HG03460 (cell line): Measurements from ENCODE around the gene RNPEPL1.
"Not testable (repeated sequence)": the region's sequence is repeated elsewhere in the genome, so short reads cannot be mapped to it uniquely, and the experiment has no call there.

ENCODE experiments used
- ATAC-seq: cut with Tn5 transposase; IDR thresholded peaks from one replicate; pipeline ENCODE4 v1.9.1; 2021; ENCODE audit not compliant: unreplicated experiment

The RNPEPL1 gene

GRCh38 chr2:240567872-240568677, at the start of gene RNPEPL1:
TSS of gene RNPEPL1 (plus strand) at chr2:240568484. CDS start at chr2:240568587, 103 bp downstream.
- ATAC-seq = no peak

- no peak for ATAC-seq
These were observed 49.3 kb upstream of the RNPEPL1 start for GRCh38 chr2:240518981-240519380.

DNA sequence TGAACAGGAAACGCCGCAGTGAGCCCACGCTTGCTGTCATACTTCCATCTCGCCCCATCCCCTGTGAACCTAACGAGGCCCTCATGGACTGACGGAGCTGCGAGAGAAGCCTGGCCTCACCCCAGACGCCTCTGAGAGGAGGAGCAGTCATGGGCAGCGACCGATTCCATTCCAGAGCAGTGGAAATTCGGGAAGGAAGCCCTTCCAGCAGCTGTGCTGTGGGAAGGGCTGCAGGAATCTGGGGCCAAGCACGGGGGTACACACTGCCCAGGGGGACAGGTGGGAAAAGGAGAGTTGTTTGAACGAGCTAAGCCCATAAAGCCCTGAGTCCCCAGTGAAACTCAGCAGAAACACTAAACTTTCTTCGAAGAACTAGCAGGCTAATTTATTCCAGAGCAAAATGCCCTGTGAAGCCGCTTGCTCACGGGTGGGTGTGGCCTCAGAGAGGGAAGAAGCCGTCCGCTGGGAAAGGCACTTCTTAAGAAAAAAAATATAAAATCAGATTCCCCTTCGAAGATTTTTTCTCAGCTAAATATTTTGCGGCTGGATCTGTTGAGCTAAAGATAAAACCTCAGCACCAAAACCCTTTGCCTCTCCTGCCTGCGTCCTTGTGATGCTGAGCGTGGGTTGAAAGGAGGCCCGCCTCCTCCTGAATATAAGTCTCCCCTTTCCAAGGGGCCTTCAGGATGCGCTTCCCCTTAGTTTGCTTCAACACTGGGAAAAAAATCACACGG, 48.7 kb upstream of the RNPEPL1 start:
- no peak for ATAC-seq

GRCh38 chr2:240520130-240520973, 47.9 kb upstream of the RNPEPL1 start:
- ATAC-seq = no peak

- no peak for ATAC-seq
These were observed 47.3 kb upstream of the RNPEPL1 start for GRCh38 chr2:240520974-240521350.

GRCh38 chr2:240521885-240522284, 46.4 kb upstream of the RNPEPL1 start:
- not testable (repeated sequence) for ATAC-seq

- no peak for ATAC-seq
These were observed 45.9 kb upstream of the RNPEPL1 start for GRCh38 chr2:240522406-240522805.

- no peak for ATAC-seq
These were observed 44.6 kb upstream of the RNPEPL1 start for GRCh38 chr2:240523451-240524281.

- no peak for ATAC-seq
These were observed 43.1 kb upstream of the RNPEPL1 start for GRCh38 chr2:240524963-240525718.

GRCh38 chr2:240525802-240526201, 42.5 kb upstream of the RNPEPL1 start:
- no peak for ATAC-seq

DNA sequence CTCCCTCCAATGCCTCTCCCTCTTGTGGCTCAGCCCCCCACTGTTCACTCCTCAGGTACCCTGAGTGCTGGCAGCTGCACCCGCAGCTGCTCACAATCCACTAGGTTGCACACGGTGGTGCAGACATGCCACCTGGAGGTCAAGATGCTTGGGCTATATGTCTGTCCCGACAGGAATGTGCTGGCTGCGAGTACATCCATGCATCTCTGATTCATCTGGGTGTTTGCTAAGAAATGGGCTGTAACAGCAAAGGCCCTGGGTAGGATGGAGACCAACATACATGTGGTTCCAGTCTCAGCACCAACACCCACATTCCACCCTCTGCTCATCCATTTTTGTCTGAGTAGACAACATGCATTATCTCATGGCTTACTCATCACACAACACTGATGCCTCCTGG, 41.8 kb upstream of the RNPEPL1 start:
- ATAC-seq = no peak

DNA sequence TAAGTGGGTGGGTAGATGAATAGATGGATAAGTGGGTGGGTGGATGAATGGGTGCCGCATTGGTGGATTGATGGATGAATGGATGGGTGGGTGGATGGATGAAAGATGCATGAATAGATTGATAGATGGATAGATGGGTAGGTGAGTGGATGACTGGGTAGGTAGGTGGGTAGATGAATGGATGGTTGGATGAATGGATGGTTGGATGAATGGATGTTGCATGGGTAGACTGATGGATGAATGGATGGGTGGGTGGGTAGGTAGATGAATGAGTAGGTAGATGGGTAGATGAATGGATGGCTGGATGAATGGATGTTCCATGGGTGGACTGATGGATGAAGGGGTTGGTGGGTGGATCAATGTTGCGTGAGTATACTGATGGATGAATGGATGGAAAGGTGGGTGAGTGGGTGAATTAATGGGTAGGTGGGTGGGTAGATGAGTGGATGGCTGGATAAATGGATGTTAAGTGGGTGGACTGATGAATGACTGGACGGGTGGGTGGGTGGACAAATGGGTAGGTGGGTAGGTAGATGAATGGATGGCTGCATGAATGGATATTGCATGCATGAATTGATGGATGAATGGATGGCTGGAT, 41.0 kb upstream of the RNPEPL1 start:
- ATAC-seq = no peak

GRCh38 chr2:240528406-240529040, 39.8 kb upstream of the RNPEPL1 start:
- ATAC-seq = no peak

DNA sequence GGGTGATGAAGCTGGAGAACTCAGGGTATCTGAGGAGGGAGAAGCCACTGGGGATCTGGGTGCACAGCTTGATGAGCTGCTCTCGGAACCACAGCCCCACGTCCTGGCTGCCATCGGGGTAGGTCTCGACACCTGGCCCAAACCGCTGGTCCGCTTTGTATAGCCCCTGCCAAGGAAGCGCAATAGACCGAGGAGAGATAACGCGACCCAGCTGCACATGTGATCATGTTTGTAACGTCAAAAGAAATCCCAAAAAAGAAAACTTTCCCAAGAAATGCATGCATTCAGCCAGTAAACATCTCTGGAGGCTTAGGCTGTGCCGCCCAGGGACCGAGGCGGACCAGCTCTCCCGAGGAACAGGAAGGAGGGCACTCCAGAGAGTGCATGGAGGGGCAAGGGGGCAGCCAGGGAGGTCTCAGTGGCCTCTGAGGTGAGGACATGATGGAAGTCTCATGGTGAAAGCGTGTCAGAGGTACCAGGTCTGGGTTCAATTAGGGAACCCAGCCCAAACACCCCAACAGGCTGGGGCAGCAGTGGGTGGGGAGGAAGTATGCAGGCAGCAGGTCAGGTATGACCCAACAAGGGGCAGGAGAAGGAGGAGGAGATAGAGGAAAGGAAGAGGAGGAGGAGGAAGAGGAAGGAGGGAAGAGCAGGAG, 38.8 kb upstream of the RNPEPL1 start:
- ATAC-seq = no peak

GRCh38 chr2:240530181-240530580, 38.1 kb upstream of the RNPEPL1 start:
- ATAC-seq = no peak

GRCh38 chr2:240531038-240531437, 37.2 kb upstream of the RNPEPL1 start:
- no peak for ATAC-seq

GRCh38 chr2:240532031-240532775, 36.1 kb upstream of the RNPEPL1 start:
- no peak for ATAC-seq
